ENCODE results near the gene TJAP1.

Gene TJAP1

DNA sequence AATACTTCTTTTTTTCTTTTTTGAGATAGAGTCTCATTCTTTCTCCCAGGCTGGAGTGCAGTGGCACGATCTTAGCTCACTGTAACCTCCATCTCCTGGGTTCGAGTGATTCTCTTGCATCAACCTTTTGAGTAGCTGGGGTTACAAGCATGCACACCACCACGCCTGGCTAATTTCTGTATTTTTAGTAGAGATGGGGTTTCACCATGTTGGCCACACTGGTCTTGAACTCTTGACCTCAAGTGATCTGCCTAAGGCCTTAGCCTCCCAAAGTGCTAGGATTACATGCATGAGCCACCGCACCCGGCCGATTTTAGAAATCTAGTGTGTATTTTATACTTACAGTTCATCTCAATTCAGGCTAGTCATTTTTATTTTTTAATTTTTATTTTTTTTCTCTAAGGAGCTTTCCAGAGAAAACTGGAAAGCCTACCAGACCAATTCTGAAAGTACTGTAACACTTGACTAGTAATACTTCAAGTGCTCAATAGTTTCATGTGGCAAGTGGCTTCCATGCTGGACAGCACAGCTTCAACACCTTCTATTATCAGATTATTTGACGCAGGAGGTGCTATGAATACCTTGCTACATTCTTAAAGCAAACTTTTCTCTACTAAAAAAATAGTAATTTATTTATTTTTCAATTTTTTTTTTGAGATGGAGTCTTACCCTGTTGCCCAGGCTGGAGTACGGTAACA, 64.6 kb downstream of the TJAP1 start:
- DNase-seq, result no peak

DNA sequence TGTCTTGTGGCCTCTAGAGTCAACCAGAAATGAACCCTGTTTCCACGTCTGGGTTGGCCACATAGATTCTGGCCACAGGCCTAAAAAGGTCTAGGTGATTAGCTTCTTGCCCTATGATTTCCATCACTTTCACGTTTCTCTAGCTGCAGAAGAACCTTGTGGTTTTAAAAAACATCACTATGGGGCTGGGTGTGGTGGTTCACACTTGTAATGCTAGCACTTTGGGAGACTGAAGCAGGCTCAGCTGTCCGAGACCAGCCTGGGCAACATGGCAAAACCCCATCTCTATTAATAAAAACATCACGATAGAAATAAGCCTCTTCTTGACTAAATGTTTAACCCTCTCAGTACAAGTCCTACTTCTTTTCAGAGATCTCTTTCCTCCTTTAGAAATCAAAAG, 67.1 kb downstream of the TJAP1 start:
- no peak for DNase-seq

- no peak for DNase-seq
These were observed 69.9 kb downstream of the TJAP1 start for GRCh38 chr6:43547222-43547621.
